Measurements from ENCODE around the gene SNRNP70.

The SNRNP70 gene

DNA sequence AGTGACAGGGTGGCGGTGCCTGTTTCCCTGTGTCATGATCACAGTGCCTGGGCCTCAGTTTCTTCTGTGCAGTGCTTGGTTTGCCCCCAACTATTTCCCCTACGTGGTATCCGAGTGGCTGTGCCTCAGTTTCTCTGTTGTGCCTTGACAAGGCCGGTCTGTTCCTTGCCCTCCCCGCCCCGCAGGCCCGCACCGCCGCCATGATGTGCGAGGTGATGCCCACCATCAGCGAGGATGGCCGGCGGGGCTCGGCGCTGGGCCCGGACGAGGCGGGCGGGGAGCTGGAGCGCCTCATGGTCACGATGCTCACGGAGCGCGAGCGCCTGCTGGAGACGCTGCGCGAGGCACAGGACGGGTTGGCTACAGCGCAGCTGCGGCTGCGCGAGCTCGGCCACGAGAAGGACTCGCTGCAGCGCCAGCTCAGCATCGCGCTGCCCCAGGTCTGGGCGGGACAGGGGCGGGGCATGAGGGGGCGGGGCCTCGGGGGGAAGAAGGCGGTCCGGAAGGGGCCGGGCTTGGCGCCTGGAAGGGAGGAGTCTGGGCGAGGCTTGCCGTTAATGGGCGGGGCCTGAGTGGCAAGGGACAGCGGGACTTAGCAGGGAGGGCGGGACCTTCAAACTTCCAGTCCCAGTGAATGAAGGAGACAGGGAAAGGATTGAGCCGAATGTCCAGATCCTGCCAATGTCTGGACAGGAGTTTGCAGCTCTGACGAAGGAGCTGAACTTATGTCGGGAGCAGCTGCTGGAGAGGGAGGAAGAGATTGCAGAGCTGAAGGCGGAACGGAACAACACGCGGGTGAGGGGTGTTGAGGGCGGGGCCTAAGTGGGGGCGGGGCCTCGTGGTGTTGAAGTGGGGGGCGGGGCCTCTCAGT is 42.7 kb downstream of the SNRNP70 start:
- TF ChIP-seq, protein P1, sequence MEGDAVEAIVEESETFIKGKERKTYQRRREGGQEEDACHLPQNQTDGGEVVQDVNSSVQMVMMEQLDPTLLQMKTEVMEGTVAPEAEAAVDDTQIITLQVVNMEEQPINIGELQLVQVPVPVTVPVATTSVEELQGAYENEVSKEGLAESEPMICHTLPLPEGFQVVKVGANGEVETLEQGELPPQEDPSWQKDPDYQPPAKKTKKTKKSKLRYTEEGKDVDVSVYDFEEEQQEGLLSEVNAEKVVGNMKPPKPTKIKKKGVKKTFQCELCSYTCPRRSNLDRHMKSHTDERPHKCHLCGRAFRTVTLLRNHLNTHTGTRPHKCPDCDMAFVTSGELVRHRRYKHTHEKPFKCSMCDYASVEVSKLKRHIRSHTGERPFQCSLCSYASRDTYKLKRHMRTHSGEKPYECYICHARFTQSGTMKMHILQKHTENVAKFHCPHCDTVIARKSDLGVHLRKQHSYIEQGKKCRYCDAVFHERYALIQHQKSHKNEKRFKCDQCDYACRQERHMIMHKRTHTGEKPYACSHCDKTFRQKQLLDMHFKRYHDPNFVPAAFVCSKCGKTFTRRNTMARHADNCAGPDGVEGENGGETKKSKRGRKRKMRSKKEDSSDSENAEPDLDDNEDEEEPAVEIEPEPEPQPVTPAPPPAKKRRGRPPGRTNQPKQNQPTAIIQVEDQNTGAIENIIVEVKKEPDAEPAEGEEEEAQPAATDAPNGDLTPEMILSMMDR (IDR thresholded peaks at IDR 0.05; ENCODE audit: low read depth, low read length) = no peak
- in situ Hi-C loops (cut with HindIII; ENCODE audit: low sequenced_read_pairs) = no loop called here
- DNase-seq (ENCODE audit: low read depth, low spot score) = peak; percentile 98
- peak overlapping the region; percentile 36 for H3K4me3 ChIP-seq (ENCODE audit: low read depth, low read length)

DNA sequence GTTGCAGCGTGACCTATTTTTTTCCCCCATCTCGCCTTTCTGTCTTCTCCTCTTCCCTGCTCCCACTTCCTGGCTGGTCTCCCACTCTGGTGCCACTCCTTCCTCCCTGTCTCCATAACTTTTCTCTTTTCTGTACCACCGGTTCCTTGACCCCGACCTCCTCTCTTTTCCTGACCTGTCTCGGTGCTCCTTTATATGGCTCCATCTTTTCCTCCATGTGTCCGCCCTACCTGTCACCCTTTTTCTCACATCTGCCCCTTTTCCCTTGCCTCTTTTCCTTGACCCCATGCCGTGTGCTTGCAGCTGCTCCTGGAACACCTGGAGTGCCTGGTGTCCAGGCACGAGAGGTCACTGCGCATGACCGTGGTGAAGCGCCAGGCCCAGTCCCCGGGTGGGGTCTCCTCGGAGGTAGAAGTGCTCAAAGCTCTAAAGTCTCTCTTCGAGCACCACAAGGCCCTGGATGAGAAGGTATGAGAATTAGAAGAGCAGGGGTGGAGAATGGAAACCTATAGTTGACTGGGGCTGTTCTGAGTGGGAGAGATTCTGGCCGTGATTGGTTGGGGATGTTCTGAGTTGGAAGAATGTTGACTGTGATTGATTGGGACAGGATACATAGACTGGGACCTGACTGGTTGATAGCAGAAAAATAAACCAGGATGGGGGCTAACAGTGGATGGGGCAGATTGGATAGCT is 43.4 kb downstream of the SNRNP70 start:
- in situ Hi-C loops (cut with HindIII; ENCODE audit: low sequenced_read_pairs) = no loop called here
- no peak for DNase-seq (ENCODE audit: low read depth, low spot score)
- peak overlapping the region; percentile 36 for H3K4me3 ChIP-seq (ENCODE audit: low read depth, low read length)
- TF ChIP-seq, protein P1 (IDR thresholded peaks at IDR 0.05; ENCODE audit: low read depth, low read length) = no peak

GRCh38 chr19:49129238-49129583 is 44.0 kb downstream of the SNRNP70 start:
- H3K4me3 ChIP-seq (ENCODE audit: low read depth, low read length) = no peak overlapping the region
- DNase-seq (ENCODE audit: low read depth, low spot score) = no peak
- TF ChIP-seq, protein P1 (IDR thresholded peaks at IDR 0.05; ENCODE audit: low read depth, low read length) = no peak
- in situ Hi-C loops (cut with HindIII; ENCODE audit: low sequenced_read_pairs) = no loop called here

DNA sequence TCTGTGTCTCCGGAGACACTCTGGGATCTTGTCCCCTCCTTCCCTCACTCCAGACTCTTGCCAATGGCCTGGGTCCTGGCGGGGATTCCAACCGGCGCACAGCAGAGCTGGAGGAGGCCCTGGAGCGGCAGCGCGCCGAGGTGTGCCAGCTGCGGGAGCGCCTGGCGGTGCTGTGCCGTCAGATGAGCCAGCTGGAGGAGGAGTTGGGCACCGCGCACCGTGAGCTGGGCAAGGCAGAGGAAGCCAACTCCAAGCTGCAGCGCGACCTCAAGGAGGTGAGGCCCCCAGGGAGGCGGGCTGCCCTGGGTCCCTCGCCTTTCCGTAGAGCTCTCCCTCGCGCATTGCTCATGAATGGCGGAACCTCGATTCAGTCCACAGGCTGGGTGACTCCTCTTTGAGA is 45.1 kb downstream of the SNRNP70 start:
- H3K4me3 ChIP-seq (ENCODE audit: low read depth, low read length) = no peak overlapping the region
- TF ChIP-seq, protein P1 (IDR thresholded peaks at IDR 0.05; ENCODE audit: low read depth, low read length) = no peak
- in situ Hi-C loops (cut with HindIII; ENCODE audit: low sequenced_read_pairs) = no loop called here
- no peak for DNase-seq (ENCODE audit: low read depth, low spot score)

DNA sequence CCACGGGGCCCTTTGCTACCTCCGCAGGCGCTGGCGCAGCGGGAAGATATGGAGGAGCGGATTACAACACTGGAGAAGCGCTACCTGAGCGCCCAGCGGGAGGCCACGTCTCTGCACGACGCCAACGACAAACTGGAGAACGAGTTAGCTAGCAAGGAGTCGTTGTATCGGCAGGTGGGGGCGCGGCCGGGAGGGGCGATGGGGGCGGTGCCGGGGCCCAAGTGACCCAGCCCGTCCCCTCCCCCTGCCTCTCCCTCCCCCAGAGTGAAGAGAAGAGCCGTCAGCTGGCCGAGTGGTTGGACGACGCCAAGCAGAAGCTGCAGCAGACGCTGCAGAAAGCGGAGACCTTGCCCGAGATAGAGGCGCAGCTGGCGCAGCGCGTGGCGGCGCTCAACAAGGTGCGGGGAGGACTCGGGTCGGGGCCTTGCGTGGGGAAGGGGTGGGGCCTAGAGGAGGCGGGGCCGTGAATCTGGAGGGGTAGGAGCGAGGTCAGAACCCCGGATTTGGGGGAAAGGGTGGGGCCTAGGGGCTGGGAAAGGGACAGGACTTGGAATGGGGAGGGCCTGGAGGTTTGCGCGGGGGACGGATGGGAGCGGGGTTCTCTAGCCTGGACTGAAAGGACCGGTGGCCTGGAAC is 47.8 kb downstream of the SNRNP70 start:
- in situ Hi-C loops (cut with HindIII; ENCODE audit: low sequenced_read_pairs) = no loop called here
- no peak for DNase-seq (ENCODE audit: low read depth, low spot score)
- TF ChIP-seq, protein P1 (IDR thresholded peaks at IDR 0.05; ENCODE audit: low read depth, low read length) = no peak
- H3K4me3 ChIP-seq (ENCODE audit: low read depth, low read length) = peak overlapping the region; percentile 20

- peak; percentile 35 for DNase-seq (ENCODE audit: low read depth, low spot score)
- TF ChIP-seq, protein P1 (IDR thresholded peaks at IDR 0.05; ENCODE audit: low read depth, low read length) = peak; percentile 17
- H3K4me3 ChIP-seq (ENCODE audit: low read depth, low read length) = peak overlapping the region; percentile 20
- in situ Hi-C loops (cut with HindIII; ENCODE audit: low sequenced_read_pairs) = no loop called here
Observed at GRCh38 chr19:49133621-49134454, 48.6 kb downstream of the SNRNP70 start.

All from astrocyte of the spinal cord (primary cell).